Suppressor macrophage treated with lipopolysaccharide for 1 hour (primary cell): ENCODE measurements around the gene CNN1.
A peak's percentile ranks its signal among the peaks of the same experiment; 100 is the strongest.

ENCODE experiments used
- DNase-seq, 3 donors: peaks; one replicate each; pipeline ENCODE4 v3.0.0-alpha.2; 2020 to 2022

Gene CNN1

DNA sequence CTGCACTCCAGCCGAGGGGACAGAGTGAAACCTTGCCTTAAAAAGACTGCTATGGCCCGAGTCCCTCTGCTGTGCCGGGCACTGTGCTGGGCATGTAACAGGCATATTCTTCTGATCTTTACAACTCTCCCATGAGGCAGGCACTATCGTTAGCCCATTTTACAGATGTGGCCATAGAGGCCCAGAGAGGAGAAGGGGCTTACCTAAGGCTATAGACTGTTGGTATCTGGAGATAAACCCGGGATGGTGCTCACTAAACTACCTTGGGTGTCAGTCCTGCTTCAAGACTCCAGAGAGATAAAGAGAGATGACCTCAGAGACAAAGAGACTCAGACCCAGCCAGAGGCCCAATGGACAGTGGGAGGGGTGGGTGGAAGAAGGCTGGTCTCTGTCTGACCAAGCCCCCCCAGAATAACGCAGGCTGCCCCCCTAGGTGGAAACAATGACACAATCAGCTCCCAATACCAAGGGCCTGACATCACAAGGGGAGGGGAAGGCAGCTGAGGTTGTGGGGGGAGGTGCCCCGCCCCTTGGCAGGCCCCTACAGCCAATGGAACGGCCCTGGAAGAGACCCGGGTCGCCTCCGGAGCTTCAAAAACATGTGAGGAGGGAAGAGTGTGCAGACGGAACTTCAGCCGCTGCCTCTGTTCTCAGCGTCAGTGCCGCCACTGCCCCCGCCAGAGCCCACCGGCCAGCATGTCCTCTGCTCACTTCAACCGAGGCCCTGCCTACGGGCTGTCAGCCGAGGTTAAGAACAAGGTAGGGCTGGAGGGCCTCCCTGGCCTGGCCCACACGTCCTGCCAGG is at the start of gene CNN1:
Gene CNN1 (plus strand): TSS at position 620 of the 805 bp plus-strand sequence. CDS start 77 bp downstream, at position 697.
- DNase-seq: no peak

GRCh38 chr19:11489378-11489777 is 49.3 kb upstream of the CNN1 start:
- DNase-seq: no peak

DNA sequence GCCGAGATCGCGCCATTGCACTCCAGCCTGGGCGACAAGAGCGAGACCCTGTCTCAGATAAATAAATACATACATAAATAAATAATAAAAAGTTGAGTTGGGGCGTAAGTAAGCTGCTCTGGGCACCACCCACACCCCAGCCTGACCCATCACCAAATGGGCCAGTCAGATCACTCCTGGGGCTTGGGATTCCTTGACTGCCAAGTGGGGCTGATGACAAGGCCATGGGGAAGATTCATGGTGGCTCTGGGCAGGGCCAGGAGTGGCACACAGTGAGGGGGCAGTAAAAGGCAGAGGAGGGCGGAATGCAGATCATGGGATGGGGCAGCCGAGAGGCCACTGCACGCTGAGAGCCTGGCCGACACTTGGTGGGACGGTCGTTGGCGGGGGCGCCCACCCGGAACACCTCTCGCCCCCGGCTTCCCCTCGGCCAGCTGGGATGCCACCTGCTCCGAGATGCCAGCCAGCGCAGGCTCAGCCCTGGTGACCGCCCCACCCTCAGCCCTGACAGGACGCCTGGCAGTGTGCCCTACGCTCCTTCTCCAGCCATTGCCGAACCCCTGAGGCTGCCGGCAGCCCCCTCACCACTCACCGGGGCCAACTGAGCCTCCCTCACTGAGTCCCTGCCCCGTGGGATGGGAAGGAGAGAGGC is 43.9 kb upstream of the CNN1 start:
- DNase-seq: no peak

DNA sequence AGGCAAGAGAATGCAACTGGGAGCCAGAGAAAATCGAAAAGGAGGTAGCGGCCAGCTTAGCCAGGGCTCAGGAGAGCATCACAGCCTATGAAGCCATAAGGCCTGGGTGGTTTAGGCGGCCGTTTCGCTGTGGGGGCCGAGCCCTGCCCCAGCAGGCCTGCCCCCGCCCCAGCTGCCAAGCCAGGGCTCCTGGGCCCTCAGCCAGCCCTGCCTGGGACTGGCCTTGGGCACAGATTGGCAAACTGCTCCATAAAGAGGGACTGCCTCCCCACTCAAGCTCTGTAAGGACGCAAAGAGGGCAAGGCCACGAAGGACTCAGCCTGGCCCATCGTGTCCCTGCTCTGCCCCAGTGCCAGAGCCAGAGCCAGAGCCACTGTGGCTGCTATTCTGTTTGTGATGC is 43.2 kb upstream of the CNN1 start:
- DNase-seq: no peak

DNA sequence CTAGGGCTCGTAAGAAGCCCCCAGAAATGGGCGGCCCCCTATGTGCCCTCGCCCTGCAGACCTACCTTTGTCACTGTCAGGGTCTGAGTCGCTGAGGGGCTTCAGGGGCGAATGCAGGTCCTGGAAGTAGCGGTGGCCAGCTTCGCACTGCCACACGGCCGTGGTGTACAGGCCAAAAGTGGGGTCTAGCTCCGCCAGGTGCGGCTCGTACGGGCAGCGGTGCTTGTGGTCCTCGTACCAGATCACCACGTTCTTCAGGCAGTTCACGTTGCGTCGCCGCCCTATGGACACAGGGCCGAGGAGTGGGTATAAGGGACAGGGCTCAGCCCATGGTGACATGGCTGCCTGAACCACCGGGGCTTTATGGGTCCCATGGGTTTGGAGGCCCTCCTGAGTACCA is 42.8 kb upstream of the CNN1 start:
- DNase-seq: no peak

DNA sequence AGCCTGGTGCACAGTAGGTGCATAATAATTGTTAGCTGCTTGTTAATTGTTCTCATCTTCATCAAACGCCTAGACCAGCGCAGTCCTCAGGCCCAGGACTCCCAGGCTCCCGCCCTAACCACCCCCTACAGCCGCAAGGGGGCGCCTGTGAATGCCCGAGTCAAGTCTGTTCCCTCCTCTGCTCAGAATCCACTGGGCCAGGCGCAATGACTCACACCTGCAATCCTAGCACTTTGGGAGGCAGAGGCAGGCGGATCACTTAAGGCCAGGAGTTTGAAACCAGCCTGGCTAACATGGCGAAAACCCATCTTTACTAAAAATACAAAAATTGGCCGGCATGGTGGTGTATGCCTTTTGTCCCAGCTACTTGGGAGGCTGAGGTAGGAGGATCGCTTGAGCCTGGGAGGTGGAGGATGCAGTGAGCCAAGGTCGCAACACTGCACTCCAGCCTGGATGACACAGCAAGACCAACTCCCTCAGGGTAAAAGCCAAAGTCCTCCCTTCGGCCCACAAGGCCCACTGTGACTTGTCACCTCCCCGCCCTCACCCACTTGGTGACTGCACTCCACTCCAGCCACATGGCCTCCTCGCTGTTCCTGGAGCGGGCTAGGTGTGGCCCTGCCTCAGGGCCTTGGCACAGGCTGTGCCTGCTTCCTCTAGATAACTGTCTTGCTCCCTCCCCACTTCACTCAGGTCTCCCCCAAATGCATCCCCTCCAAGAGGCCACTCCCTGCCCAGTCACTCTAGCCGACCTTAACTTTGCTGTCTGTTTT is 42.1 kb upstream of the CNN1 start:
- peak; percentile 79 to 86 (median 79) for DNase-seq

- no peak for DNase-seq
Observed at GRCh38 chr19:11499220-11499726, 39.4 kb upstream of the CNN1 start.

DNA sequence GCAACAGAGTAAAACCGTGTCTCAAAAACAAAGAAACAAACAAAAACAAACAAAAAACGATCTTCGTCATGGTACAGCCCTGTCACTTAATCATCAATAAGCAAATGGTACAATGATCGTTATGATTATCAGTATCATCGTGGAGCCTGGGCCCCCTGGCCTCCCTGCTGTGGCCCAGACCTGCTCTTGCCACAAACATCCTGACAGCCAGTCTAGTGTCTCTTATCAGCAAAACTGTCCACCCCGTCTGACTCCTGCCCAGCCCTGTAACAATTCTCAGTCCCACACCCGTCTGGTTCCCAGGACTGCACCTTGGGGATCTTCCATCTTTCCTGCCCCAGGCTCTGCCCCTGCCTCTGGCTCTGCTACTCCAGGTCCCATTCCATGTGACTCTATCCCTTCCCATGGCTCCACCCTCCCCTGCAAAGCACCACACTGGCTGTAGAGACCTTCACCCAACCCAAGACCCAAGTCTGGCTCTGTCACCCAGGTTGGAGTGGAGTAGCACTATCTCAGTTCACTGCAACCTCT is 38.7 kb upstream of the CNN1 start:
- no peak for DNase-seq

DNA sequence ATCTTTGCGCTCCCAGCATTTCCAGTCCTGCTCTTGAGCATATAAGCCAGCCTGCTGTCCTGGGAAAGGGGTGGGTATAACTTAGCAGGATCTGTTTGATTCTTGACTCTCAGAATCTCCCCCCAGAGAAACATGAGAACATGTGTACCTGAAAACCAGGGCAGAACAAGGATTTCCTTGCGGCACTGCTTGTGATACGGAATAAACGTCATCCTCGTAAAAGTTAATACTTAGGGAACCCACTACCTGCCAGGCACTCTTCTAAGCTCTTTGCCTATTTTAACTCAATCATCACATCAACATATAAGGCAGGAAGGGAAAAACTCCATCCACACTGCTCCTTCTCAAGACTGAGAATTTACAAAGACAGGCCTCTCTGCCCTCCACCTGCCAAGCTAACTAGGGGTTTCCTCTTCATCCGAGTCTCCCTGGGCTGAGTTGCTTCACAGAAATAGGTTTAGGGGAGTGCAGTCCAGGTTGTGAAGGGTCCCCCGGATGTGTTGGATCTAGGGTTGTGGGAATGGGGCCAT is 34.1 kb upstream of the CNN1 start:
- no peak for DNase-seq

- peak; percentile 94 to 96 (median 95) for DNase-seq
Observed at GRCh38 chr19:11505032-11505503, 33.6 kb upstream of the CNN1 start.

- DNase-seq: peak; percentile 97 to 99 (median 98)
Observed at GRCh38 chr19:11505504-11506100, 33.0 kb upstream of the CNN1 start, which contains the start of gene ZNF653. Gene ZNF653, minus strand, starts transcription at chr19:11505839. Its CDS starts 53 bp downstream, at chr19:11505786.

GRCh38 chr19:11506101-11506555 is 32.5 kb upstream of the CNN1 start:
- no peak for DNase-seq

DNA sequence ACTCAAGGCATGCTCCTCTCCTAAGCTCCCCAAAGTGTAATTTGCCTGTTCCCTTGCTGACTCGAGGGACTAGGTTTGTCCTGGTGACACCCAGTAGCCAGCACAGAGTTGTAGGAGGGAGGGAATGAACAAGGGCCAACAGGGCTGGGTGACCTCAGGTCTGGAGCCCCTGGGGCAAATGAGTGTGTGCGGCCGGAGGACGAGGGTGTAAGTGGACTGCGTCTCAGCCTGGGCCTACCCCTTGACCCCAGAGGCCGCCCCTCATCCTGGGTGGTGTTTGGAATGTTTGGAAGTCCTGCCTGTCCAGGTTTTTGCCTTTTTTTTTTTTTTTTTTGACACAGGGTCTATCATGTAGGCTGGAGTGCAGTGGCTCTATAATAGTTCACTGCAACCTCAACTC is 31.7 kb upstream of the CNN1 start:
- DNase-seq: no peak

DNA sequence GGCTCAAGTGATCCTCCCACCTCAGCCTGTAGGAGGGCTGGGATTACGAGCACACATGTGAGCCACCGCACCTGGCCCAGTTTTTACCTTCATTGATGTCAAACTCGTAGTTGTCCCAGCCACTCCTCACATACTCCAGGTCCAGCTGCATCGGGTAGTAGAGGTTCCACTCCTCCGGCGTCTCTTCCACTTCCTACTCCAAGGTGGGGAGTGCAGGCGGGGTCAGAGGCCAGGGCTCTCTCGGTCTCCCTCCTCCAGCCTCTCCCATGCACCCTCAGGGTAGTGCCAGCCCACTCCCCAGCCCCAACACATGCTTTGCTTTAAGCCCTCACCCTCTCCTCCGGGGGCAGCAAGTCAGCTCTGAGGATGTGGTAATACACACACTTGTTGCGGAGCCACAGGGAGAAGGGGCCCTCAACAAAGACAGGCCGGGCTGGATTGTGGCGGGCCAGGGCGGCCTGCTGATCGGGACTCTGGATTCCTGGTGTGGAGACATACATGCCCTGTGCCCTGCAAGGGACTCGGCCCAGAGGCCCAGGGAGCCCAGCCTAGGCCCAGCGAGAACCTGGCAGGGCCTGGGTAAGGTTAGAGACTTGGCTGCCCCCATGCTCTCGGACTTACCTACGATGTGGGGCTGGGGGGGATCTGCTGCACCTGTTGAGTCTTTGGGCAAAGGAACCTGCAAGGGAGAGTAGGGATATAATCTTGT is 31.1 kb upstream of the CNN1 start:
- DNase-seq: no peak

- DNase-seq: no peak
Observed at GRCh38 chr19:11510444-11510843, 28.2 kb upstream of the CNN1 start.

DNA sequence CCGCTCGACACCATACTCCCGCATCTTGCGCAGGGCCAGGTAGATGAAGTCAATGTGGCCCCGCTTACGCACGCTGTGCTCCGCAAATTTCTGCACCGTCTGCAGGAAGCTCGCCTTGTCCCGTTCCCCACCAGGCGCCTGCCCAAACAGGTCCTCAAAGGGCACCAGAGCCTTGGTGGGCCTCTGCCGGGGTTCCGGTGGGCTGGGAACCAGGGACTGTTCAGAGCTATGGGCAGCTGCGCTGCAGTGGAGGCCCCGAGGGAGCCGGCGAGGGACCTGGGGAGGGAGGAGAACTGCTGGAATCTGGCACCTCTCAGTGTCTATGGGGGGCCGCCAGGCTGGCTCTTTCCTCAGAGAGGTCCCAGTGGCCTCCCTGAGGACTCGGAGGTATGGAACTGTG is 24.7 kb upstream of the CNN1 start:
- no peak for DNase-seq

- DNase-seq: no peak
Observed at GRCh38 chr19:11519138-11519537, 19.5 kb upstream of the CNN1 start.

DNA sequence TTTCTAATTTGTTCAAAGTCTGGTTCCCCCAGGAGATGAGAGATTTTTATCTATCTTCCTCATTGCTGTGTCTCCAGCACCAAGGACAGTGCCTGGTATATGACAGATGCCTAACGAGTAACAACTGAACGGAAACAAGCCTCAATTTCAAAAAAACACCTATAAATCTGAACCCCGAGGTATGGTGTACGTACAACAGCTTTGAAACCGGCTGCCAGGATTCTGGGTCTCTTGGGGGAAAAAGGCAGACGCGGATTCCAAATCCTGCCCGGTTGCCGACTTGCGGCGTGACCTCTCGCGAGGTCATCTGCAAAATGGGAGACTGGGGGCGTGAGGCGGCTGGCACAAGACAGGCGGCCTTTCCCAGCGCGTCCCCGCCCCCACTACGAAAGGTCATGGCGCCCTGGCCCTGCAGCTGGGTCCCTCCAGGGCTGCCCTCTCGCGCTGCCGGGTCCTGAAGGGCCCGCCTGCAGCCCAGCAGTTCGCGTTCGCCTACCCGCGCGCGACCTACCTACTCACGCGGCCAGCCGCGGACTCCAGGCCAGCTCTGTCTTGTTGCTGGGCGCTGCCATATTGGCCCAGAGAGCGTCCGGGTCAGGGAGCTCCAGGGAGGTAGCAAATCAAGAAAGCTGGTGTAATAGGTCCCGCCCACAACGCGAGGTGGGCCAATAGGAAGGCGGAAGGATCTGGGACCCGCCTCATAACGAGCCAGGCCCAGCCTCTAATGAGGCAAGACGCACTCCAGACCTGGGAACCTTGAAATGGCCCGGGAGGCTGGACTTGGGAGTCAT is 9.9 kb upstream of the CNN1 start, which contains the start of gene ECSIT:
Gene ECSIT (minus strand): TSS at position 584 of the 791 bp plus-strand sequence. CDS start 9,964 bp downstream, outside the sequence.
- peak; percentile 98 to 99 (median 99) for DNase-seq

GRCh38 chr19:11530432-11530831 is 8.2 kb upstream of the CNN1 start:
- peak; percentile 71 to 80 (median 80) for DNase-seq

DNA sequence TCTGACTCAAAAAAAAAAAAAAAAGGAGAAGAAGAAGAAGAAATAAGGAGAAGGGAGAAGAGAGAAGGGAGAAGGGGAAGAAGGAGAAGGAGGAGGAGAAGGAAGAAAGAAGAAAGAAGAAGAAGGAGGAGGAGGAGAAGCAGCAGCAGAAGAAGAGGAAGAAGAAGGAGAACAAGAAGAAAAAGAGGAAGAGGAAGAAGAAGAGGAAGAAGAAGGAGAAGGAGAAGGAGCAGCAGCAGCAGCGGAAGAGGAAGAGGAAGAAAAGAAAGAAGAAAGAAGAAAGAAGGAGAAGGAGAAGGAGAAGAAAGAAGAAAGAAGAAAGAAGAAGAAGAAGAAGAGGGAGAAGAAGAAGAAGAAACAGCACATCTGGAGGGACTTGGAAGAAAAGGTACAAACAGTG is 4.1 kb upstream of the CNN1 start:
- peak in 1 of 3 donors; percentile 30 for DNase-seq
